ENCODE results near the gene ASB2.

ASB2 gene

DNA sequence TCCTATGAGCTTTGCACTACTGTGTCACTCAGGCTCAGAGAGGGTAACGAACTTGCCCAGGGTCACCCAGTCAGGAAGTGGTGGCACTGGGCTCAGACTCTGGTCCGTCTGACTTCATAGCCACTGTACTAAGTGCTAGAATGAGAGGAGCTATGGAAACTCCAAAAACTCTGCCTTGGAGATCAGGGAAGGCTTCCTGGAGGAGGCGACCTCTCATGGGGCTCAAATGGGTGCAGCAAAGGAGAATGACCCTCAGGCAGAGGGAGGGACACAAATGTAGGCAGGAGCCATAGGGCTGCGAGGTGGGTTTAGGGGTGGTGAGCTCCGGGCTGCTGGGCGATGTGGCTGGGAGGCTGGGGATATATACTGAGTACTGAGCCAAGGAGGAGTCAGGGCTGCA, 23.9 kb upstream of the ASB2 start:
- no peak for DNase-seq

DNA sequence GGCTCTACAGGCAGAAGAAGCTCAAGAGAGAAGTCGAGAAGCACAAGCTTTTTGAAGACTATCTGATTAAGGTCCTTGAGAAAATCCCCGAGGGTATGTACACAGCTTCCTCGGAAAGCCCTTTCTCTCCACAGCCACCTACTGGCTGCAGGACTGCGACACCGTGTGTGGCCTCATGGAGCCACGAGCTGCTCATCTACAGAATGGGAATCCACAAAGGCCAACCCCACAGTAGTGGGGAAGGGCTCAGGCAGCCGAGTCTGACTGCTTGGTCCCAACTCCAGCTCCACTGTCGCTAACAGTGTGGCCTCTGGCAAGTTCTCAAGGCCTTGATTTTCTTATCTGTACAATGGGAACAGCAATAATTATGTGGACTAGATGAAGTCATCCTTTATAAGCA, 23.2 kb upstream of the ASB2 start:
- DNase-seq, result no peak

DNA sequence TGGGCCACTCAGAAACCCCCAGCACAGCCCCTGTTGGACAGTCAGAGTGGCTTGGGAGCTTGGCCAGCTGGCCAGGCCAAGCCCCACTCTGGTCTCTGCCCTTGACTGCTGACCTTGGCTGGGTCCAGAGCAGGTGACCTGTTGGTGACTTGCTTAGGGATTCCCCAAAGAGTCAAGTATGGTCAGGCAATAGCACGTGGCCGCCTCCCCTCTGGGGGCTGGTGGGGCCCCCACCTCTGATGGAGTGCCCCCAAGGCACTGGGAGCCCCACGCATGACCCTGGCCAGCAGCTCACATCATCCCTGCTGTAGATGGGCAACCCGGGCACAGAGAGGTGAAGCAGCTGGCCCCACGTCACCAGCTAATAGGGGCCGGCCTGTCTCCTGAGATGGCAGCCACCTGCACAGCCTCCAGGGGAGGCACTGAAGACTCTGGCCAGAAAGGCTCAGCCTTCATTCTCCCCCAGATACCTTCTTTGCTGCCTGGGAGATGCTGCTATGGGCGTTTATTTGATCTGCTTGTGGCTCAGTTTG, 22.6 kb upstream of the ASB2 start:
- DNase-seq, result no peak

- DNase-seq, result no peak
These were observed 21.8 kb upstream of the ASB2 start for GRCh38 chr14:93997916-93998870.

GRCh38 chr14:93997082-93997481, 20.7 kb upstream of the ASB2 start, which contains the start of gene CCDC197:
Gene CCDC197 (plus strand): TSS chr14:93997301. CDS start chr14:93998132, 831 bp downstream.
- no peak for DNase-seq

DNA sequence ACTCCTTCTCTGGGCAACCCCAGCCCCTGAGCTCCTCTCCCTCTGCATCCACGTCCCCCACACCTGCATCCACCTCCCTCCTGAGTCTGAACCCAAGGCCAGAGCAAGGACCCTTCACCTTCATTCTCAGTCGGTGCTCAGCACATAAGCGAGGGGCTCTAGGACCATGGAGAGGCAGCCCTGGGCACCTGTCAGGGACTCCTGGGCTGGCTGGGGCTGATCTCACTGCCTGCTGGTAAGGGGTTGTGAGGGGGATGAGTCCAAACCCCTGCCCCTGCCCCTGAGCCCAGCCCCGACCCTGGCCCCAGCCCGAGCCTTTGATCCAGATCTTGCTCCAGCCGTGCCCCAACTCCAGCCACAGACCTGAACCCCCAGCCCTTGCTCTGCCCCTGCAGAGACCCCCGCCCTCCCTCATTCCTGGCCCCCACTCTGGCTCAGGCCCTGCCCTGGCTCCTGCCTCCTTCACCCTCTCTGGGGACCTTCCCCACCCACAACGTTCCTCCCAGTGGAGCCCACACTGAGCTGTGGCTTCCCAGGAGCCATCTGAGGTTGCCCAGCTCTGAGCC, 19.8 kb upstream of the ASB2 start:
- DNase-seq, result no peak

DNA sequence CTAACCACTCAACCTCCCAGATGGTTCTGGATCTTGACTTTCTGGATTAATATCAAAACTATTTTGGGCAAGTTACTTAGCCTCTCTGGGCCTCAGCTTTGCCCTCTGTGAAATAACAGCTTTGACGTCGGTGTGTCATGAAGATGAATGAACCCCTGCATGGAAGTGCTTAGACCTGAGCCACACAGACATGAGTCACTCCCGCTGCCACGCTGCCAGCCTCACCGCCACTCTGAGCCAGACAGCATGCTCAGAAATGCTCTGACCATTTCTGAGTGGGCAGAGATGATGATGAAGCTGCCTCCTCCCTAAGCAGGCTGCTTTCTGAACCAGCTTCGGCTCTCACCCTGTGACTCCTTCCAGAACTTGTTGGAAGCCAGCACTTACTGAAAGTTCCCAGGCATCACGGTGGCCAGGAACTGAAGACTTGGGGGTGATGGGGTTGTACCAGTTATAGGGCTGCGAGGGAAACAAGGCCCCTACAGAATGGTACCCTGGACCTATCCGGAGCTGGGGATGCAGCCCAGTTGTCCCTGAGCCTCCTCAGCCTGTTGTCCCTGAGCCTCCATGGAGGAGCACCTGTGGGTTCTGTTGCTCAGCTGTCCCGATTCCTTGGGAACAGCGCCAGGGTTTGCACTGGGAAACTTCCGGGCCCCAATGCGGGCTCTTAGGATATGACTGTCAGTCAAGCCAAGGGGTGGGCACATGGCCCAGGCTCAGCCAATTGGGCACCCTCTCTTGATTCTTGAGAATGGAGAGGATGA, 18.7 kb upstream of the ASB2 start:
- peak; percentile 20 for DNase-seq

DNA sequence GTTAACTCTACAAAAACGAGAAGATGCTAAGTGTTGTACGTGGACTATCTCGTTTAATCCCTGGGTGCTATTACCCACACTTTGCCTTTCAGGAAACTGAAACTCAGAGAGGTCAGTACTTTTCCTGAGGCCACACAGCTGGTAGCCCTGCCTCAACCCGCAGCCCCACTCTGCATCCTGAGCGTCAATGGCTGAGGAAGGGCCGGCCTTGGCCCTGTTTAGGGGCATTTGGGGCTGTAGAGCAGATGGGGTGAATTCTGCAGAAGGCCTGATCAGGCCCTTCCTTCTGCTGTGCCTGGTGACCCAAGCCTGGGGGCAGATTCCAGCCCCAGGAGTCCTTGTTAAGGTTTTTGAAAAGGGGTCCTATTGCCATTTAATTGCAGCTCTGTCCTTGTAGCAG, 17.0 kb upstream of the ASB2 start:
- no peak for DNase-seq

GRCh38 chr14:93991649-93992048, 15.3 kb upstream of the ASB2 start:
- DNase-seq, result no peak

DNA sequence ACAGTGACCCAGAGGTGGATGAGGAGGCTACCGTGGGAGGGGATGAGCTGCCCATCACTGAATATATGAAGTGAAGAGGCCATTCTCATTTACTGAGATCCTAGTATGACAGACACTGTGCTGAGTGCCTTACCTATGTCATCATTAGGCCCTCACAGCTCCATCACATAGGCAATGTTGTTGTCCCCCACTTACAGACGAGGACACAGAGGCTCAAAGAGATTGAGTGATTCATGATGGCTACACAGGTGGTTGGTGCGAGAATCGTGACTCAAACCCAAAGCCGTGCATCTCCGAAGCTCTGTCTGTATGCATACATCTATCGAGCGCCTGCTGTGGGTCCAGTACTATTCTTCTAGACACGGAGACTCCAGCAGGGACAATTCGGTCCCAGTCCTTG, 14.8 kb upstream of the ASB2 start:
- DNase-seq, result no peak

DNA sequence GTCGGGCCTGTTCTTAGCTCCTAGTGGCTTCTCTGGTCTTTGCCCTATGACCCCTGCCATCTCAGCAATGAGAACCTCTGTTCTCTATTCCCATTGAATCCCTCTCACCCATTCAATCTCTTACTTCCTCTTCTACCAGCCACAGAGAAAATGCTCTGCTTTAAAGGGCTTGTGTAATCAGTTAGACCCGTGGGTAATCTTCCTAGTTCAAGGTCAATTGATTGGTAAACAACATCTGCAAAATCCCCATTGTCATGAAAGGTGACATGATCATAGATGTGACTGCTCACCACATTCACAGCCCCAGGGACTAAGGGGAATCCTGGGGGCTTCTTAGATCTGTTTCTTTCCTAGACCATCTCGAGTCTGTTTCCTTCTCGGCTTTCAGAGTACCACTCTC, 13.6 kb upstream of the ASB2 start:
- no peak for DNase-seq

- DNase-seq, result no peak
These were observed 11.6 kb upstream of the ASB2 start for GRCh38 chr14:93987815-93988476.

GRCh38 chr14:93987376-93987775, 11.0 kb upstream of the ASB2 start:
- DNase-seq, result no peak

DNA sequence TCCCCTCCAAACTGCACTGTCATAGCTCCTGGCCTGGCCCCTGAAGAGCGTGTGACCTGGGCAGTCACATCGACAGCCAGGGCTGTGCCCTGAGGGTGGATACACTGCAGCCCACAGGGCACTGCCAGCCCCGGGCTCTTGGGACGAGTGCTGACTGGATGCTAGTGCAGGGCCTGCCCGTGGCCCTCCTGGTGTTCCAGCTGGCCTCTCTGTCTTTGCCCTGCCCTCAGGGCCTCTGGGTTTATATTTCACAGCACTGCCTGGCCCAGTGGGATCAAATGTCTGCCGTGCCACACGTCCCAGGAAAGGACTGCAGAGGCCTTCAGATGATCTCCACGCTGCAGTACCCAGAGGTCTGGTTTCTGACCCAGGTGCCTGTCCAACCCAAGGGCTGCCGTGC, 10.6 kb upstream of the ASB2 start:
- DNase-seq, result no peak

DNA sequence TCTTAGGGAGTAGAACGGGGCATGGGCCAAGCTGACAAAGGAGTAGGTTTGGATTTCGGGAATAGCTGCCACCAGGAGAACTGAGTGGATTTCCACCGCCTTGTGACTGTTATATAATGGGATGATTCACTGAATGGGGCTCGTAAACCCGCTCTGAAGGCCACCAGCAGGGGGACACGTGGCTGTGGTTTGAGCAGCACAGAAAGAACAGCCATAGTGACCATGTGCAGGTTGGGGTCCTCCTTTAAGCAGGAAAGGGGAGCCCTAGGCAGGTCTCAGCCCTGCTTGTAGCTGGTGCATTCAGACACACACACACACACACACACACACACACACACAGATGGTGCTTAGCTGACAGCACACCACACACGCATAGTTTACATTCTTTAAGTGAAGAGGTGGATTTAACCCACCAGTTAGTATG, 8.6 kb upstream of the ASB2 start:
- DNase-seq, result no peak

DNA sequence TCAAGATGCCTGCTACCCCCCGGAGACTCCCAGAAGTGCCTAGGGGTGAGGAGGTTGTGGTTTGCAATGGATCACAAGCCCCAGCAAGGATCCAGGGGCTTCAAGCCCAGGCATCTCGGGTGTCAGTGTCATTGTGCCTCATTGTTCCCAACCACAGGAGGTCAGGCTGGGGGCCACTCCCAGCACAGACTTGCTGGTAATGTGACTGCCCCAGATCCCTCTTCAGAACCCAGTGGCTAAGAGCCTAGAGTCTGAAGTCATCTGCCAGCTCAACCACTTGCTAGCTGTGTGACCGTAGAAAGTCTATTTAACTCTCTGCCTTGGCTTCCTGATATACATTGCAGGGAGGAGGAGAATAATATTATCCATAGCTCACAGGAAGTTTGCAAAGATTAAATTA, 7.7 kb upstream of the ASB2 start:
- no peak for DNase-seq

- DNase-seq, result no peak
These were observed 6.0 kb upstream of the ASB2 start for GRCh38 chr14:93982230-93983007.

- DNase-seq, result no peak
These were observed 5.2 kb upstream of the ASB2 start for GRCh38 chr14:93981316-93982229.

GRCh38 chr14:93980456-93981201, 4.3 kb upstream of the ASB2 start:
- DNase-seq, result no peak

DNA sequence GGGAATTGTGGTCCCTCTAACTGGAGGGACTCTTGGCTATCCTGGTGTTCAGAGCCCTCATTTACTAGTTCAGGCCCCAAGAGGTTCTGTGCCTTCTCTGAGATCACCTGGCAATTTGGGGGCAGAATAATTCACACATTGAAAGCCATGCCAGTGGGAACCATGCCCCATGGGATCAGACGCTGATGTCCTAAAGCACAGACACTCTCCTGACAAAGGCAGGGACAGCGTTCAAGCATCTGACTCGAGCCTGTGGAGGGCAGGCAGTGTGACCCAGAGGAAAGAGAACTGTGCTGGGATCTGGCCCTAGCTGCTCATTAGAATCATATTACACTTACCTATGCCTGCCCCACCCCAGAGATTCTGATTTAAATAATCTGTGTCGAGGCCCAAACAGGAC, 2.4 kb upstream of the ASB2 start:
- no peak for DNase-seq

All from activated gamma-delta T cell treated with Interleukin-2 at 50 U/mL for 16 hours (primary cell).